ENCODE measurements around the gene VPS26B. TPM values are rescaled to one million over a fixed set of nuclear protein-coding genes. Genes with fewer than 3 reads are reported as not detected.

VPS26B gene
- total RNA-seq, 4 donors from 2014 or later = 33.8 to 74.0 (median 64.0) TPM

GRCh38 chr11:134261626-134262488 is 37.4 kb downstream of the VPS26B start:
- TF ChIP-seq, protein P1, sequence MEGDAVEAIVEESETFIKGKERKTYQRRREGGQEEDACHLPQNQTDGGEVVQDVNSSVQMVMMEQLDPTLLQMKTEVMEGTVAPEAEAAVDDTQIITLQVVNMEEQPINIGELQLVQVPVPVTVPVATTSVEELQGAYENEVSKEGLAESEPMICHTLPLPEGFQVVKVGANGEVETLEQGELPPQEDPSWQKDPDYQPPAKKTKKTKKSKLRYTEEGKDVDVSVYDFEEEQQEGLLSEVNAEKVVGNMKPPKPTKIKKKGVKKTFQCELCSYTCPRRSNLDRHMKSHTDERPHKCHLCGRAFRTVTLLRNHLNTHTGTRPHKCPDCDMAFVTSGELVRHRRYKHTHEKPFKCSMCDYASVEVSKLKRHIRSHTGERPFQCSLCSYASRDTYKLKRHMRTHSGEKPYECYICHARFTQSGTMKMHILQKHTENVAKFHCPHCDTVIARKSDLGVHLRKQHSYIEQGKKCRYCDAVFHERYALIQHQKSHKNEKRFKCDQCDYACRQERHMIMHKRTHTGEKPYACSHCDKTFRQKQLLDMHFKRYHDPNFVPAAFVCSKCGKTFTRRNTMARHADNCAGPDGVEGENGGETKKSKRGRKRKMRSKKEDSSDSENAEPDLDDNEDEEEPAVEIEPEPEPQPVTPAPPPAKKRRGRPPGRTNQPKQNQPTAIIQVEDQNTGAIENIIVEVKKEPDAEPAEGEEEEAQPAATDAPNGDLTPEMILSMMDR (IDR thresholded peaks at IDR 0.05) = peak in 4 of 6 experiments; percentile 23 to 47 (median 40)
- TF ChIP-seq POLR2A (IDR thresholded peaks at IDR 0.05) = no peak
- no peaks in the 10 kb centered on the region for H3K9me3 ChIP-seq
- H3K4me1 ChIP-seq = no peaks in the 10 kb centered on the region
- H3K4me3 ChIP-seq = no peak overlapping the region
- H3K36me3 ChIP-seq = peaks cover 0 to 75% (median 0%) of the 10 kb centered on the region in 3 donors
- DNase-seq = no peak
- H3K27me3 ChIP-seq = no peaks in the 10 kb centered on the region
- no peak overlapping the region for H3K27ac ChIP-seq

DNA sequence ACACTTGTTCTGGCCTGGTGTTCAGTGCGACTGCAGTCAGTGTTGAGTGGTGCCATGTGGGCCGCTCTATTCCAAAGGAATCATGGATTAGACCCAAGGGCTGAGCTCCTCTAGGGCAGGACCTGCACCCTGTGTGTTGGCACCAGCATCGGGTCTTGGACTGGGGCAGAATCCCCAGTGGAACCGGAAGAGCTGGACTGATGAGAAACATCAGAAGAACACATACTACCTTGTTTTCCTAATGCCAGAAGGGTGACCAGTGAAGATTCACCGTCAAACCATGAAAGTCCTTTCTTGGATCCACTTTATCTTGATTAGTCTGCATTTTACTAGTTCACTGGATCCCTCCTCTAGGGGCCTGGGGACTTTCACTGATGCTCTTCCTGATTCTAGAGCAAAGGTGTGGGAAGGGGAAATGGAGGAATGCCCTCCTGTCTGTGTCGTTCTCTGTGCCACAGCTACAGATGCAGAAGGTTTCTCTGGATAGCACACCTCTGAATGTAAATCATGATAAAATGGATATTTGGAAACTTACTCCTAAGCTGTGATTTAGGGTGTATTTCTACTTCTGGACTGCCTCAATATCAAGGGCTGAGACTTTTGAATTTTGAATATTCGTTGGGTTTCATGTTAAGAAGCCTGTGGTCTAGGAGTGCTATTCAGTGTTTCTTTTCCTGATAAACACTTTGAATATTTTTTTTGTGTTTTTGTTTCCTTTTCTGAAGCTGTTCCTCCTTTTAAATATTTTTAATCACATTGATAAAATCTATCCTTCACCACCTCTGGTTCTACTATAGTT is 40.7 kb downstream of the VPS26B start:
- Histone ChIP-seq H3K4me3 (no peak overlapping the region), H3K27ac (no peak overlapping the region), H3K36me3 (peaks cover 0 to 46% (median 0%) of the 10 kb centered on the region in 3 donors), H3K9me3 (no peaks in the 10 kb centered on the region), H3K4me1 (no peaks in the 10 kb centered on the region), H3K27me3 (no peaks in the 10 kb centered on the region)
- no peak for TF ChIP-seq POLR2A (IDR thresholded peaks at IDR 0.05)
- TF ChIP-seq, protein P1 (IDR thresholded peaks at IDR 0.05) = no peak
- no peak for DNase-seq

- peaks cover 0 to 34% (median 0%) of the 10 kb centered on the region in 3 donors for H3K36me3 ChIP-seq
- no peak overlapping the region for H3K4me3 ChIP-seq
- H3K9me3 ChIP-seq = no peaks in the 10 kb centered on the region
- H3K4me1 ChIP-seq = no peaks in the 10 kb centered on the region
- DNase-seq = no peak
- TF ChIP-seq, protein P1 (IDR thresholded peaks at IDR 0.05) = no peak
- no peak for TF ChIP-seq POLR2A (IDR thresholded peaks at IDR 0.05)
- H3K27ac ChIP-seq = no peak overlapping the region
- no peaks in the 10 kb centered on the region for H3K27me3 ChIP-seq
Measured at GRCh38 chr11:134266440-134266839, 42.0 kb downstream of the VPS26B start.

- no peaks in the 10 kb centered on the region for H3K4me1 ChIP-seq
- DNase-seq = no peak
- TF ChIP-seq POLR2A (IDR thresholded peaks at IDR 0.05) = no peak
- TF ChIP-seq, protein P1 (IDR thresholded peaks at IDR 0.05) = no peak
- H3K4me3 ChIP-seq = no peak overlapping the region
- H3K36me3 ChIP-seq = peaks cover 0 to 30% (median 0%) of the 10 kb centered on the region in 3 donors
- no peaks in the 10 kb centered on the region for H3K27me3 ChIP-seq
- H3K9me3 ChIP-seq = no peaks in the 10 kb centered on the region
- no peak overlapping the region for H3K27ac ChIP-seq
Measured at GRCh38 chr11:134266841-134267251, 42.4 kb downstream of the VPS26B start.

DNA sequence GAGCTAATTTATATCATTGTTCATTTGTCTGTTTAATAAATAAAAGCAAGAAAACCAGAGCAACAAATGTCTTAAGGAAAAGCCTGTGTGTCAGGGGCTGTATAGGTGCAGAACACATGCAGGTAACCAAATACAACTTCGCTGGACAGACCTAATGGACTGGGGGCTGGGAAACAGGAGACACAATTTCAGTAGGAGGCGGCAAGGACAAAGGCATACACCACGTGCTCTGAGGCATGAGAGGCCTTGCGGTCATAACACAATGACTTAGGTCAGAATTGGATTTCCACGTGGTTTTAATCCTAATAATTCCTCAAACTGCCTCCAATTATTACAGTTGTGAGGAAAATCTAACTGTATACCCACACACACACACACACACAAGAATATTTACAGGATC is 43.0 kb downstream of the VPS26B start:
- no peaks in the 10 kb centered on the region for H3K27me3 ChIP-seq
- no peaks in the 10 kb centered on the region for H3K4me1 ChIP-seq
- no peaks in the 10 kb centered on the region for H3K9me3 ChIP-seq
- DNase-seq = no peak
- H3K27ac ChIP-seq = no peak overlapping the region
- H3K4me3 ChIP-seq = no peak overlapping the region
- H3K36me3 ChIP-seq = peaks cover 0 to 23% (median 0%) of the 10 kb centered on the region in 3 donors
- no peak for TF ChIP-seq POLR2A (IDR thresholded peaks at IDR 0.05)
- TF ChIP-seq, protein P1 (IDR thresholded peaks at IDR 0.05) = no peak

All from Peyer's patch (tissue), 4 donors.